Activated CD4-positive, alpha-beta T cell treated with anti-CD3 and anti-CD28 coated beads, Interleukin-2, amount 50 U/mL, for 1 hour (primary cell): ENCODE measurements around the gene ITGA7.

Source experiments
- DNase-seq: peaks from one replicate; pipeline ENCODE4 v3.0.0-alpha.2; 2020

ITGA7 gene

GRCh38 chr12:55707841-55708694 lies at the start of gene ITGA7:
Gene ITGA7, minus strand, starts transcription at chr12:55707904. Its CDS starts 222 bp downstream, at chr12:55707682.
- peak; percentile 54 for DNase-seq

GRCh38 chr12:55755246-55755645 lies 47.5 kb upstream of the ITGA7 start:
- no peak for DNase-seq

GRCh38 chr12:55748230-55748993 lies 40.7 kb upstream of the ITGA7 start:
- DNase-seq: no peak

- DNase-seq: no peak
These were observed 39.2 kb upstream of the ITGA7 start for GRCh38 chr12:55746913-55747231.

GRCh38 chr12:55746174-55746912 lies 38.6 kb upstream of the ITGA7 start:
- no peak for DNase-seq

- no peak for DNase-seq
These were observed 37.9 kb upstream of the ITGA7 start for GRCh38 chr12:55745361-55746173.

- DNase-seq: no peak
These were observed 36.8 kb upstream of the ITGA7 start for GRCh38 chr12:55744340-55745030.

- DNase-seq: peak; percentile 45
These were observed 36.0 kb upstream of the ITGA7 start for GRCh38 chr12:55743406-55744339.

- DNase-seq: peak; percentile 69
These were observed 35.2 kb upstream of the ITGA7 start, which contains the start of gene GDF11 for GRCh38 chr12:55742719-55743405. Gene GDF11, plus strand, starts transcription at chr12:55743122. Its CDS starts 195 bp downstream, at chr12:55743317.

GRCh38 chr12:55741931-55742680 lies 34.4 kb upstream of the ITGA7 start:
- no peak for DNase-seq

GRCh38 chr12:55739025-55739378 lies 31.3 kb upstream of the ITGA7 start:
- no peak for DNase-seq

GRCh38 chr12:55738123-55739024 lies 30.7 kb upstream of the ITGA7 start:
- peak; percentile 65 for DNase-seq

GRCh38 chr12:55737581-55738122 lies 29.9 kb upstream of the ITGA7 start:
- no peak for DNase-seq

GRCh38 chr12:55736780-55737580 lies 29.3 kb upstream of the ITGA7 start:
- peak; percentile 53 for DNase-seq

GRCh38 chr12:55736076-55736475 lies 28.4 kb upstream of the ITGA7 start:
- DNase-seq: no peak

GRCh38 chr12:55734595-55734994 lies 26.9 kb upstream of the ITGA7 start:
- DNase-seq: no peak

- DNase-seq: no peak
These were observed 26.2 kb upstream of the ITGA7 start for GRCh38 chr12:55733858-55734257.
